ENCODE measurements around the gene KRTAP9-2. TPM values are rescaled to one million over a fixed set of nuclear protein-coding genes. Genes with fewer than 3 reads are reported as not detected.
"Not testable (repeated sequence)": the region's sequence is repeated elsewhere in the genome, so short reads cannot be mapped to it uniquely, and the experiment has no call there.

The KRTAP9-2 gene
- total RNA-seq, 1 experiment from 2014 or later, result not detected

- in situ Hi-C loops (cut with HindIII; ENCODE audit: low pct_unique_long_range_greater_than_20kb, low sequenced_read_pairs), result no loop called here
- no peak for DNase-seq (ENCODE audit: low read depth)
Observed at GRCh38 chr17:41271858-41272257, 45.4 kb downstream of the KRTAP9-2 start.

GRCh38 chr17:41275648-41276190 is 49.3 kb downstream of the KRTAP9-2 start, which contains the start of gene KRTAP9-7:
Gene KRTAP9-7, plus strand, starts transcription at chr17:41275698. Its CDS starts 0 bp downstream, at chr17:41275698.
- in situ Hi-C loops (cut with HindIII; ENCODE audit: low pct_unique_long_range_greater_than_20kb, low sequenced_read_pairs); DNase-seq (ENCODE audit: low read depth): not testable (repeated sequence)

Other genes with a start within 250 kb of the KRTAP9-2 start
- gene KRT40, start 242.3 kb upstream of the KRTAP9-2 start, total RNA-seq (2014; rRNA removed; shearing (Covaris generic); ENCODE audit: low replicate concordance), result not detected in 2 replicates
- gene KRTAP3-3, start 232.5 kb upstream of the KRTAP9-2 start, total RNA-seq (2014; rRNA removed; shearing (Covaris generic); ENCODE audit: low replicate concordance), result not detected in 2 replicates
- not detected in 2 replicates for gene KRTAP3-2, start 226.7 kb upstream of the KRTAP9-2 start, total RNA-seq (2014; rRNA removed; shearing (Covaris generic); ENCODE audit: low replicate concordance)
- gene KRTAP3-1, start 217.5 kb upstream of the KRTAP9-2 start, total RNA-seq (2014; rRNA removed; shearing (Covaris generic); ENCODE audit: low replicate concordance), result not detected in 2 replicates
- not detected in 2 replicates for gene KRTAP1-5, start 199.4 kb upstream of the KRTAP9-2 start, total RNA-seq (2014; rRNA removed; shearing (Covaris generic); ENCODE audit: low replicate concordance)
- gene KRTAP1-4, start 196.5 kb upstream of the KRTAP9-2 start, total RNA-seq (2014; rRNA removed; shearing (Covaris generic); ENCODE audit: low replicate concordance), result not detected in 2 replicates
- gene KRTAP1-3, start 191.8 kb upstream of the KRTAP9-2 start, total RNA-seq (2014; rRNA removed; shearing (Covaris generic); ENCODE audit: low replicate concordance), result not detected in 2 replicates
- gene KRTAP1-1, start 185.2 kb upstream of the KRTAP9-2 start, total RNA-seq (2014; rRNA removed; shearing (Covaris generic); ENCODE audit: low replicate concordance), result not detected in 2 replicates
- gene KRTAP2-1, start 179.3 kb upstream of the KRTAP9-2 start, total RNA-seq (2014; rRNA removed; shearing (Covaris generic); ENCODE audit: low replicate concordance), result not detected in 2 replicates
- gene KRTAP2-2, start 171.4 kb upstream of the KRTAP9-2 start, total RNA-seq (2014; rRNA removed; shearing (Covaris generic); ENCODE audit: low replicate concordance), result not detected in 2 replicates
- not detected in 2 replicates for gene KRTAP2-3, start 166.5 kb upstream of the KRTAP9-2 start, total RNA-seq (2014; rRNA removed; shearing (Covaris generic); ENCODE audit: low replicate concordance)
- gene KRTAP2-4, start 160.8 kb upstream of the KRTAP9-2 start, total RNA-seq (2014; rRNA removed; shearing (Covaris generic); ENCODE audit: low replicate concordance), result not detected in 2 replicates
- not detected in 2 replicates for gene KRTAP4-7, start 142.5 kb upstream of the KRTAP9-2 start, total RNA-seq (2014; rRNA removed; shearing (Covaris generic); ENCODE audit: low replicate concordance)
- not detected in 2 replicates for gene KRTAP4-8, start 128.5 kb upstream of the KRTAP9-2 start, total RNA-seq (2014; rRNA removed; shearing (Covaris generic); ENCODE audit: low replicate concordance)
- not detected in 2 replicates for gene KRTAP4-16, start 124.4 kb upstream of the KRTAP9-2 start, total RNA-seq (2014; rRNA removed; shearing (Covaris generic); ENCODE audit: low replicate concordance)
- gene KRTAP4-9, start 121.3 kb upstream of the KRTAP9-2 start, total RNA-seq (2014; rRNA removed; shearing (Covaris generic); ENCODE audit: low replicate concordance), result not detected in 2 replicates
- not detected in 2 replicates for gene KRTAP4-11, start 108.3 kb upstream of the KRTAP9-2 start, total RNA-seq (2014; rRNA removed; shearing (Covaris generic); ENCODE audit: low replicate concordance)
- gene KRTAP4-12, start 102.5 kb upstream of the KRTAP9-2 start, total RNA-seq (2014; rRNA removed; shearing (Covaris generic); ENCODE audit: low replicate concordance), result not detected in 2 replicates
- gene KRTAP4-6, start 86.1 kb upstream of the KRTAP9-2 start, total RNA-seq (2014; rRNA removed; shearing (Covaris generic); ENCODE audit: low replicate concordance), result not detected in 2 replicates
- gene KRTAP4-5, start 76.8 kb upstream of the KRTAP9-2 start, total RNA-seq (2014; rRNA removed; shearing (Covaris generic); ENCODE audit: low replicate concordance), result not detected in 2 replicates
- not detected in 2 replicates for gene KRTAP4-4, start 65.9 kb upstream of the KRTAP9-2 start, total RNA-seq (2014; rRNA removed; shearing (Covaris generic); ENCODE audit: low replicate concordance)
- not detected in 2 replicates for gene KRTAP4-3, start 58.4 kb upstream of the KRTAP9-2 start, total RNA-seq (2014; rRNA removed; shearing (Covaris generic); ENCODE audit: low replicate concordance)
- not detected in 2 replicates for gene KRTAP4-2, start 48.4 kb upstream of the KRTAP9-2 start, total RNA-seq (2014; rRNA removed; shearing (Covaris generic); ENCODE audit: low replicate concordance)
- not detected in 2 replicates for gene KRTAP4-1, start 41.7 kb upstream of the KRTAP9-2 start, total RNA-seq (2014; rRNA removed; shearing (Covaris generic); ENCODE audit: low replicate concordance)
- gene KRTAP9-1, start 36.8 kb upstream of the KRTAP9-2 start, total RNA-seq (2014; rRNA removed; shearing (Covaris generic); ENCODE audit: low replicate concordance), result not detected in 2 replicates
- gene KRTAP9-3, start 5.8 kb downstream of the KRTAP9-2 start, total RNA-seq (2014; rRNA removed; shearing (Covaris generic); ENCODE audit: low replicate concordance), result not detected in 2 replicates
- gene KRTAP9-8, start 11.4 kb downstream of the KRTAP9-2 start, total RNA-seq (2014; rRNA removed; shearing (Covaris generic); ENCODE audit: low replicate concordance), result not detected in 2 replicates
- not detected in 2 replicates for gene KRTAP9-4, start 23.0 kb downstream of the KRTAP9-2 start, total RNA-seq (2014; rRNA removed; shearing (Covaris generic); ENCODE audit: low replicate concordance)
- not detected in 2 replicates for gene KRTAP9-9, start 28.7 kb downstream of the KRTAP9-2 start, total RNA-seq (2014; rRNA removed; shearing (Covaris generic); ENCODE audit: low replicate concordance)
- gene KRTAP9-6, start 38.7 kb downstream of the KRTAP9-2 start, total RNA-seq (2014; rRNA removed; shearing (Covaris generic); ENCODE audit: low replicate concordance), result not detected in 2 replicates
- not detected in 2 replicates for gene KRTAP9-7, start 49.0 kb downstream of the KRTAP9-2 start, total RNA-seq (2014; rRNA removed; shearing (Covaris generic); ENCODE audit: low replicate concordance)
- gene KRTAP29-1, start 76.2 kb downstream of the KRTAP9-2 start, total RNA-seq (2014; rRNA removed; shearing (Covaris generic); ENCODE audit: low replicate concordance), result not detected in 2 replicates
- not detected in 2 replicates for gene KRTAP16-1, start 82.7 kb downstream of the KRTAP9-2 start, total RNA-seq (2014; rRNA removed; shearing (Covaris generic); ENCODE audit: low replicate concordance)
- gene KRTAP17-1, start 89.1 kb downstream of the KRTAP9-2 start, total RNA-seq (2014; rRNA removed; shearing (Covaris generic); ENCODE audit: low replicate concordance), result not detected in 2 replicates
- gene KRT33A, start 124.2 kb downstream of the KRTAP9-2 start, total RNA-seq (2014; rRNA removed; shearing (Covaris generic); ENCODE audit: low replicate concordance), result not detected in 2 replicates
- not detected in 2 replicates for gene KRT33B, start 143.2 kb downstream of the KRTAP9-2 start, total RNA-seq (2014; rRNA removed; shearing (Covaris generic); ENCODE audit: low replicate concordance)
- 0.20 TPM in 1 of 2 replicates, not detected in the other for gene KRT34, start 155.7 kb downstream of the KRTAP9-2 start, total RNA-seq (2014; rRNA removed; shearing (Covaris generic); ENCODE audit: low replicate concordance)
- gene KRT31, start 171.0 kb downstream of the KRTAP9-2 start, total RNA-seq (2014; rRNA removed; shearing (Covaris generic); ENCODE audit: low replicate concordance), result not detected in 2 replicates
- gene KRT37, start 197.9 kb downstream of the KRTAP9-2 start, total RNA-seq (2014; rRNA removed; shearing (Covaris generic); ENCODE audit: low replicate concordance), result not detected in 2 replicates
- gene KRT38, start 214.3 kb downstream of the KRTAP9-2 start, total RNA-seq (2014; rRNA removed; shearing (Covaris generic); ENCODE audit: low replicate concordance), result not detected in 2 replicates
- gene KRT32, start 240.7 kb downstream of the KRTAP9-2 start, total RNA-seq (2014; rRNA removed; shearing (Covaris generic); ENCODE audit: low replicate concordance), result not detected in 2 replicates

Data from Caki2 (cell line).